SK-N-SH treated with all-trans-retinoic acid at 6 μM for 48 hours (cell line): Measurements from ENCODE around the gene PPP1R13B.

Source experiments
- ATAC-seq: fragments of 200-7000 bp; cut with Tn5 transposase; 3 replicates; pipeline ENCODE4 v1.9.1; 2020; ENCODE audit warnings: mild to moderate bottlenecking, moderate library complexity
- ARNTL ChIP-seq: fragments of 450-650 bp; formaldehyde crosslinking; IDR thresholded peaks from 2 replicates; pipeline ENCODE4 v1.5.0; 2020; ENCODE audit warnings: low read depth, mild to moderate bottlenecking, moderate library complexity, borderline replicate concordance
- BACH2 ChIP-seq: fragments of 250-450 bp; sonication (Bioruptor Pico); IDR thresholded peaks from 2 replicates; pipeline ENCODE4 v1.9.0; 2021; ENCODE audit warnings: mild to moderate bottlenecking, borderline replicate concordance
- CSDC2 ChIP-seq: fragments of 250-450 bp; sonication (Bioruptor Pico); IDR thresholded peaks from 2 replicates; pipeline ENCODE4 v1.5.0; 2020; ENCODE audit warnings: mild to moderate bottlenecking, moderate library complexity
- CSRNP3 ChIP-seq: fragments of 250-450 bp; sonication (Bioruptor Pico); IDR thresholded peaks from 2 replicates; pipeline ENCODE4 v1.5.1; 2021; ENCODE audit warnings: mild to moderate bottlenecking, moderate library complexity
- ESRRG ChIP-seq: fragments of 250-450 bp; sonication (Bioruptor Pico); IDR thresholded peaks from 2 replicates; pipeline ENCODE4 v1.6.1; 2021; ENCODE audit warnings: mild to moderate bottlenecking
- GLIS3 ChIP-seq: fragments of 250-450 bp; sonication (Bioruptor Pico); IDR thresholded peaks from 2 replicates; pipeline ENCODE4 v1.5.0; 2020; ENCODE audit warnings: mild to moderate bottlenecking, moderate library complexity
- ISL1 ChIP-seq: fragments of 250-450 bp; sonication (Bioruptor Pico); IDR thresholded peaks from 2 replicates; pipeline ENCODE4 v2.1.2; 2022; ENCODE audit warnings: mild to moderate bottlenecking, moderate library complexity
- OSR1 ChIP-seq: fragments of 250-450 bp; sonication (Bioruptor Pico); IDR thresholded peaks from 2 replicates; pipeline ENCODE4 v1.8.0; 2022; ENCODE audit warnings: moderate library complexity, mild to moderate bottlenecking, inconsistent platforms
- PATZ1 ChIP-seq: fragments of 250-450 bp; sonication (Bioruptor Pico); IDR thresholded peaks from 2 replicates; pipeline ENCODE4 v1.8.0; 2020; ENCODE audit warnings: mild to moderate bottlenecking, moderate library complexity, borderline replicate concordance
- POU6F1 ChIP-seq: fragments of 250-450 bp; sonication (Bioruptor Pico); IDR thresholded peaks from 2 replicates; pipeline ENCODE4 v1.8.0; 2021; ENCODE audit warnings: low read depth, mild to moderate bottlenecking, moderate library complexity, borderline replicate concordance
- PPARA ChIP-seq: fragments of 250-450 bp; sonication (Bioruptor Pico); IDR thresholded peaks from 2 replicates; pipeline ENCODE4 v1.5.0; 2020; ENCODE audit warnings: mild to moderate bottlenecking, borderline replicate concordance
- RARB ChIP-seq: fragments of 250-450 bp; sonication (Bioruptor Pico); IDR thresholded peaks from 2 replicates; pipeline ENCODE4 v1.8.0; 2021; ENCODE audit warnings: mild to moderate bottlenecking, moderate library complexity
- TCF4 ChIP-seq: fragments of 250-450 bp; sonication (Bioruptor Pico); IDR thresholded peaks from 2 replicates; pipeline ENCODE4 v1.8.0; 2021; ENCODE audit warnings: mild to moderate bottlenecking, moderate library complexity, borderline replicate concordance
- TOX ChIP-seq: fragments of 250-450 bp; sonication (Bioruptor Pico); IDR thresholded peaks from 2 replicates; pipeline ENCODE4 v1.8.0; 2021; ENCODE audit warnings: mild to moderate bottlenecking, moderate library complexity, borderline replicate concordance
- TSHZ2 ChIP-seq: fragments of 250-450 bp; sonication (Bioruptor Pico); IDR thresholded peaks from 2 replicates; pipeline ENCODE4 v1.5.0; 2020; ENCODE audit warnings: mild to moderate bottlenecking, moderate library complexity
- ZC3H10 ChIP-seq: fragments of 250-450 bp; sonication (Bioruptor Pico); IDR thresholded peaks from 2 replicates; pipeline ENCODE4 v1.5.1; 2021; ENCODE audit warnings: mild to moderate bottlenecking, moderate library complexity
- ZFP3 ChIP-seq: fragments of 250-450 bp; sonication (Bioruptor Pico); IDR thresholded peaks from 2 replicates; pipeline ENCODE4 v1.5.0; 2020; ENCODE audit warnings: mild to moderate bottlenecking, moderate library complexity
- ZFP30 ChIP-seq: fragments of 450-650 bp; formaldehyde crosslinking; IDR thresholded peaks from 2 replicates; pipeline ENCODE4 v1.5.0; 2022; ENCODE audit warnings: mild to moderate bottlenecking, moderate library complexity
- ZNF565 ChIP-seq: fragments of 450-650 bp; formaldehyde crosslinking; conservative IDR thresholded peaks from 2 replicates; pipeline ENCODE4 v1.5.0; 2020; ENCODE audit warnings: low read depth, mild to moderate bottlenecking, moderate library complexity
- ZNF70 ChIP-seq: fragments of 450-650 bp; formaldehyde crosslinking; IDR thresholded peaks from 2 replicates; pipeline ENCODE4 v1.5.0; 2020; ENCODE audit warnings: mild to moderate bottlenecking, moderate library complexity
- ZNF8 ChIP-seq: fragments of 450-650 bp; formaldehyde crosslinking; IDR thresholded peaks from 2 replicates; pipeline ENCODE4 v1.5.0; 2020; ENCODE audit warnings: mild to moderate bottlenecking, moderate library complexity
- TF ChIP-seq, protein P1 (sequence below): fragments of 250-450 bp; sonication (Bioruptor Pico); IDR thresholded peaks from 2 replicates; pipeline ENCODE4 v1.5.1; 2020; ENCODE audit warnings: low read depth, mild to moderate bottlenecking, moderate library complexity

Gene PPP1R13B

GRCh38 chr14:103705504-103706284, 141.7 kb downstream of the PPP1R13B start:
- no peak for ATAC-seq
- TF ChIP-seq RARB (CRISPR knock-in tag), result no peak
- no peak for TF ChIP-seq ESRRG (CRISPR knock-in tag)
- TF ChIP-seq ZNF8 (CRISPR knock-in tag), result no peak
- no peak for TF ChIP-seq ARNTL (CRISPR knock-in tag)
- no peak for TF ChIP-seq ZNF70
- no peak for TF ChIP-seq OSR1 (CRISPR knock-in tag)
- no peak for TF ChIP-seq CSRNP3
- TF ChIP-seq ZC3H10 (CRISPR knock-in tag), result no peak
- no peak for TF ChIP-seq TCF4 (CRISPR knock-in tag)
- TF ChIP-seq, protein P1, sequence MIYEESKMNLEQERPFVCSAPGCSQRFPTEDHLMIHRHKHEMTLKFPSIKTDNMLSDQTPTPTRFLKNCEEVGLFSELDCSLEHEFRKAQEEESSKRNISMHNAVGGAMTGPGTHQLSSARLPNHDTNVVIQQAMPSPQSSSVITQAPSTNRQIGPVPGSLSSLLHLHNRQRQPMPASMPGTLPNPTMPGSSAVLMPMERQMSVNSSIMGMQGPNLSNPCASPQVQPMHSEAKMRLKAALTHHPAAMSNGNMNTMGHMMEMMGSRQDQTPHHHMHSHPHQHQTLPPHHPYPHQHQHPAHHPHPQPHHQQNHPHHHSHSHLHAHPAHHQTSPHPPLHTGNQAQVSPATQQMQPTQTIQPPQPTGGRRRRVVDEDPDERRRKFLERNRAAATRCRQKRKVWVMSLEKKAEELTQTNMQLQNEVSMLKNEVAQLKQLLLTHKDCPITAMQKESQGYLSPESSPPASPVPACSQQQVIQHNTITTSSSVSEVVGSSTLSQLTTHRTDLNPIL (CRISPR knock-in tag), result no peak
- no peak for TF ChIP-seq ZNF565 (CRISPR knock-in tag)

- ATAC-seq, result no peak
- TF ChIP-seq TOX (CRISPR knock-in tag), result no peak
- TF ChIP-seq GLIS3 (CRISPR knock-in tag), result no peak
- no peak for TF ChIP-seq PATZ1 (CRISPR knock-in tag)
- no peak for TF ChIP-seq TCF4 (CRISPR knock-in tag)
- no peak for TF ChIP-seq PPARA
- no peak for TF ChIP-seq ISL1 (CRISPR knock-in tag)
- TF ChIP-seq ARNTL (CRISPR knock-in tag), result no peak
- no peak for TF ChIP-seq ZFP3 (CRISPR knock-in tag)
- no peak for TF ChIP-seq BACH2 (CRISPR knock-in tag)
- no peak for TF ChIP-seq OSR1 (CRISPR knock-in tag)
- no peak for TF ChIP-seq CSDC2 (CRISPR knock-in tag)
- no peak for TF ChIP-seq ZNF565 (CRISPR knock-in tag)
- no peak for TF ChIP-seq ZC3H10 (CRISPR knock-in tag)
- TF ChIP-seq ZFP30, result no peak
- TF ChIP-seq ESRRG (CRISPR knock-in tag), result no peak
- TF ChIP-seq RARB (CRISPR knock-in tag), result no peak
- TF ChIP-seq CSRNP3, result no peak
- TF ChIP-seq ZNF70, result no peak
- TF ChIP-seq, all 23 proteins: peak for 0
These were observed 142.3 kb downstream of the PPP1R13B start for GRCh38 chr14:103705118-103705503.

DNA sequence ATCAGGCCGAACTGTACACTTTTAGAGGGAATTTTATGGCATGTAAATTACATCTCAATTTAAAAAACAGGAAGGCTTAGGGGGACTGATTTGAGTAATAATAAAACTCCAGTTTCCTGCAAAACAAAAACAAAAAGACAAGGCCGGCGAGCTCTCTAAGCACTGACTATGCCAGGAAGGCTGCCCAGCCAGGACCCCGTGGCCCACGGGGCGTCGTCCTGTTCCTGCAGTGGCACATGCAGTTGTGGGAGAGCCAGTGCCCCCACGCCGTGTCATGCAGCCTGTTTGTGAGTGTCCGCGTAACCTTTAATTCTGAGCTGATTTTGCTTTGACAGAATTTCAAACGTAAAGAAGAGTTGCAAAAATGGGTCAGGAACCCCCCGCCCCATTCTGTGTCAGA, 142.7 kb downstream of the PPP1R13B start:
- no peak for ATAC-seq
- no peak for TF ChIP-seq ZNF565 (CRISPR knock-in tag)
- TF ChIP-seq OSR1 (CRISPR knock-in tag), result no peak
- TF ChIP-seq GLIS3 (CRISPR knock-in tag), result no peak
- TF ChIP-seq POU6F1, result no peak
- TF ChIP-seq ZFP30, result no peak
- no peak for TF ChIP-seq TSHZ2 (CRISPR knock-in tag)
- no peak for TF ChIP-seq ZFP3 (CRISPR knock-in tag)
- no peak for TF ChIP-seq PPARA
- no peak for TF ChIP-seq CSRNP3
- TF ChIP-seq, protein P1 (CRISPR knock-in tag), result no peak
- no peak for TF ChIP-seq ISL1 (CRISPR knock-in tag)
- no peak for TF ChIP-seq RARB (CRISPR knock-in tag)
- no peak for TF ChIP-seq CSDC2 (CRISPR knock-in tag)
